Gastrocnemius medialis (tissue), 4 donors: ENCODE data around the gene RAB44. TPM values are rescaled to one million over a fixed set of nuclear protein-coding genes. Genes with fewer than 3 reads are reported as not detected.

Experiments used
- ATAC-seq, 2 donors: fragments of 150-250 bp; one replicate each; pipeline ENCODE4 v1.9.1; 2016
- DNase-seq, 2 donors: peaks; one replicate each; pipeline ENCODE4 v3.0.0-alpha.2; 2019
- H3K27ac ChIP-seq, 4 donors: fragments of 200-600 bp; sonication (generic); 1 replicate in 1 of 4; 2 replicates in 3 of 4; pipeline ENCODE4 v1.5.1; 2016 to 2018; ENCODE audit warnings: mild to moderate bottlenecking in 2 of 4, moderate library complexity in 1 of 4
- H3K27me3 ChIP-seq, 3 donors: fragments of 200-600 bp; sonication (generic) in 2 of 3; 1 replicate in 1 of 3; 2 replicates in 2 of 3; pipeline versions ENCODE4 v1.5.1 to v1.6.0; 2016 to 2019; ENCODE audit warnings: mild to moderate bottlenecking in 1 of 3, moderate library complexity in 1 of 3
- H3K36me3 ChIP-seq, 2 donors: fragments of 200-600 bp; sonication (generic) in 1 of 2; one replicate each; pipeline ENCODE4 v1.5.1; 2017 to 2018
- H3K4me1 ChIP-seq, 2 donors: fragments of 200-600 bp; sonication (generic) in 1 of 2; one replicate each; pipeline ENCODE4 v1.5.1; 2016 to 2017; ENCODE audit warnings: mild to moderate bottlenecking in 2 of 2
- H3K4me3 ChIP-seq, 4 donors: fragments of 200-600 bp; sonication (generic) in 3 of 4; 1 replicate in 1 of 4; 2 replicates in 3 of 4; pipeline ENCODE4 v1.5.1; 2016 to 2019; ENCODE audit warnings: mild to moderate bottlenecking in 2 of 4
- H3K9me3 ChIP-seq, 3 donors: fragments of 200-600 bp; sonication (generic) in 2 of 3; 1 replicate in 1 of 3; 2 replicates in 2 of 3; pipeline ENCODE4 v1.5.1; 2016 to 2019
- POLR2A ChIP-seq, 2 donors: fragments of 450-650 bp; IDR thresholded peaks; one replicate each; pipeline ENCODE4 v1.6.1; 2017; ENCODE audit warnings: antibody characterized with exemption in 2 of 2, mild to moderate bottlenecking in 2 of 2, moderate library complexity in 2 of 2
- in situ Hi-C, 4 donors: fragments of 200-750 bp; cut with MboI; loops; one replicate each; pipeline versions ENCODE4 v1.15.0 to v1.8.0; 2017; ENCODE audit warnings: low sequenced_read_pairs in 4 of 4
- intact Hi-C: fragments of 100-400 bp; cut with DNase I; formaldehyde crosslinking; loops from one replicate; pipeline ENCODE4 v1.15.1; 2023; ENCODE audit warnings: low total_unique reads
- total RNA-seq, 4 donors: library from RNA; depleted of rRNA; stranded (reverse); fragments of >200 nt; gene quantifications; one replicate each; pipeline versions ENCODE4 v1.1.0 to v1.2.3, GENCODE V29; 2016
- TF ChIP-seq, protein P1 (sequence below), 5 experiments: fragments of 450-650 bp in 3 of 5; fragments of 200-600 bp in 2 of 5; sonication (generic) in 2 of 5; IDR thresholded peaks in 4 of 5; conservative IDR thresholded peaks in 1 of 5; 1 replicate in 4 of 5; 2 replicates in 1 of 5; pipeline ENCODE4 v1.5.1; 2016 to 2019; ENCODE audit warnings: antibody characterized with exemption in 5 of 5, mild to moderate bottlenecking in 3 of 5, moderate library complexity in 3 of 5

The RAB44 gene
- total RNA-seq, 4 donors from 2014 or later, result 0.09 TPM; not detected in 3

DNA sequence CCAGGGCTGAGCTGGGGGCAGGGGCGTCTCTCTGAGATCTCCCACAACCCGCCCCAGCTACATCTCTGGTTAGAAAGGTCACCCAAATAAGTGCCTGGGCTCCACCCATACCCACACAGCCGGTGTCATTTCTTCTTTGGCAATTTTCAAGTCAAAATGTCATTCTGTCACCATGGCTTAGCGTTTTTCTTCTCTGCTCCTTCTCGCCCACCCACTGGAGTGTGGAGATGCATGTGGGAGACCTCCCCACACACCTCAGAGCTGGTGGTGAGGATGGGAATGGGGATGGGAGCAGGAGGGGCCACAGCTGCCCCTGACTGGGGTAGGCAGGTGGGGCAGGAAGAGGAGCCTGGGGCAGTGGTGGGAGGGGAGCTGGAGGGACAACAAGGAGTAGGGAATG lies 78.5 kb downstream of the RAB44 start:
- DNase-seq (no peak), ATAC-seq (no peak)
- in situ Hi-C loops (no loop called here), intact Hi-C loops (no loop called here)
- H3K27ac ChIP-seq, result no peak overlapping the region
- H3K4me1 ChIP-seq, result no peaks in the 10 kb centered on the region
- no peak overlapping the region for H3K4me3 ChIP-seq
- H3K27me3 ChIP-seq, result peaks cover 0 to 3% (median 0%) of the 10 kb centered on the region in 3 donors
- no peaks in the 10 kb centered on the region for H3K9me3 ChIP-seq
- TF ChIP-seq, protein P1, sequence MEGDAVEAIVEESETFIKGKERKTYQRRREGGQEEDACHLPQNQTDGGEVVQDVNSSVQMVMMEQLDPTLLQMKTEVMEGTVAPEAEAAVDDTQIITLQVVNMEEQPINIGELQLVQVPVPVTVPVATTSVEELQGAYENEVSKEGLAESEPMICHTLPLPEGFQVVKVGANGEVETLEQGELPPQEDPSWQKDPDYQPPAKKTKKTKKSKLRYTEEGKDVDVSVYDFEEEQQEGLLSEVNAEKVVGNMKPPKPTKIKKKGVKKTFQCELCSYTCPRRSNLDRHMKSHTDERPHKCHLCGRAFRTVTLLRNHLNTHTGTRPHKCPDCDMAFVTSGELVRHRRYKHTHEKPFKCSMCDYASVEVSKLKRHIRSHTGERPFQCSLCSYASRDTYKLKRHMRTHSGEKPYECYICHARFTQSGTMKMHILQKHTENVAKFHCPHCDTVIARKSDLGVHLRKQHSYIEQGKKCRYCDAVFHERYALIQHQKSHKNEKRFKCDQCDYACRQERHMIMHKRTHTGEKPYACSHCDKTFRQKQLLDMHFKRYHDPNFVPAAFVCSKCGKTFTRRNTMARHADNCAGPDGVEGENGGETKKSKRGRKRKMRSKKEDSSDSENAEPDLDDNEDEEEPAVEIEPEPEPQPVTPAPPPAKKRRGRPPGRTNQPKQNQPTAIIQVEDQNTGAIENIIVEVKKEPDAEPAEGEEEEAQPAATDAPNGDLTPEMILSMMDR (IDR thresholded peaks at IDR 0.05 in 4 of 5, conservative IDR thresholded peaks at IDR 0.05 in 1 of 5), result no peak
- TF ChIP-seq POLR2A (IDR thresholded peaks at IDR 0.05), result no peak
- H3K36me3 ChIP-seq, result no peaks in the 10 kb centered on the region

DNA sequence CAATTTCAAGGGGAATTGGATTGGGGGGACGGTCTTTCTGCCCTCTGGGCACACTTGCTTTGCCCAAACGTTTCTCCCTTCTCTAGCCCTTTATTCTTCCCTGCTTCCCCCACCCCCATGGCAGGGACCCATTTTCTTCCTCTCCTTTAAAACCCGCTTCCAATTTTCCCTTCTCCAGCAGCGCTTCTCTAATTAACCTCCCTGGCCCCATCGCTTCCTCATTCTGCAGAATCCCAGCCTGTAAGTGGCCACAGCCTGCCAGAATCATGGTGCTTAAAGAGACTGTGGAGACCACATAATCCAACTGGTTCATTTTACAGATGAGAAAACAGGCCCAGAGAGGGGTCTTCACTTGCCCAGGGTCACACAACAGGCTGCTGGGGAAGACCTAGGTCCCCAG lies 80.2 kb downstream of the RAB44 start:
- ATAC-seq (no peak), DNase-seq (no peak)
- intact Hi-C loops, result no loop called here
- no peaks in the 10 kb centered on the region for H3K36me3 ChIP-seq
- H3K9me3 ChIP-seq, result no peaks in the 10 kb centered on the region
- H3K27ac ChIP-seq, result no peak overlapping the region
- no peak for TF ChIP-seq POLR2A (IDR thresholded peaks at IDR 0.05)
- TF ChIP-seq, protein P1 (IDR thresholded peaks at IDR 0.05 in 4 of 5, conservative IDR thresholded peaks at IDR 0.05 in 1 of 5), result no peak
- no peak overlapping the region for H3K4me3 ChIP-seq
- H3K4me1 ChIP-seq, result no peaks in the 10 kb centered on the region
- H3K27me3 ChIP-seq, result peaks cover 0 to 3% (median 0%) of the 10 kb centered on the region in 3 donors
- in situ Hi-C loops, result no loop called here

DNA sequence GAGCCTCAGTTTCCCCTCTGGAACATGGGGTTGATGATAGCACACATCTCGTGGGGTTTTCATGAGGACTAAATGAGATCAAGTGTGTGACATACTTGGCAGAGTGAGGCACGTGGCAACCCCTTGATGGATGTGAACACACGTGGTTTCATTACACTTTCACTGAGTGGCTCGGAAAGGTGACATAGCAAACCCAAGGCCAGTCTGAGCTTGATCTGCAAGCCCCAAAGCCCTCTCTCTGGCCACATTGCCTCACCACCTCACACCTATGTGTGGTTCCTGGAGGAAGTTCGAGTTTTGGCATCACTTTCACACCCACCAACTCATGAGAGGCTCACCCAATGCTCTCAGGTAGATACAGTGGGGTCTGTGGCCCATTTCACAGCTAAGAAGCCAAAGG lies 81.6 kb downstream of the RAB44 start:
- intact Hi-C loops, result no loop called here
- TF ChIP-seq, protein P1 (IDR thresholded peaks at IDR 0.05 in 4 of 5, conservative IDR thresholded peaks at IDR 0.05 in 1 of 5), result no peak
- TF ChIP-seq POLR2A (IDR thresholded peaks at IDR 0.05), result no peak
- in situ Hi-C loops, result no loop called here
- ATAC-seq, result no peak
- DNase-seq, result no peak
- peaks cover 0 to 3% (median 0%) of the 10 kb centered on the region in 3 donors for H3K27me3 ChIP-seq
- H3K4me1 ChIP-seq, result no peaks in the 10 kb centered on the region
- H3K9me3 ChIP-seq, result no peaks in the 10 kb centered on the region
- H3K36me3 ChIP-seq, result no peaks in the 10 kb centered on the region
- H3K27ac ChIP-seq, result no peak overlapping the region
- no peak overlapping the region for H3K4me3 ChIP-seq

DNA sequence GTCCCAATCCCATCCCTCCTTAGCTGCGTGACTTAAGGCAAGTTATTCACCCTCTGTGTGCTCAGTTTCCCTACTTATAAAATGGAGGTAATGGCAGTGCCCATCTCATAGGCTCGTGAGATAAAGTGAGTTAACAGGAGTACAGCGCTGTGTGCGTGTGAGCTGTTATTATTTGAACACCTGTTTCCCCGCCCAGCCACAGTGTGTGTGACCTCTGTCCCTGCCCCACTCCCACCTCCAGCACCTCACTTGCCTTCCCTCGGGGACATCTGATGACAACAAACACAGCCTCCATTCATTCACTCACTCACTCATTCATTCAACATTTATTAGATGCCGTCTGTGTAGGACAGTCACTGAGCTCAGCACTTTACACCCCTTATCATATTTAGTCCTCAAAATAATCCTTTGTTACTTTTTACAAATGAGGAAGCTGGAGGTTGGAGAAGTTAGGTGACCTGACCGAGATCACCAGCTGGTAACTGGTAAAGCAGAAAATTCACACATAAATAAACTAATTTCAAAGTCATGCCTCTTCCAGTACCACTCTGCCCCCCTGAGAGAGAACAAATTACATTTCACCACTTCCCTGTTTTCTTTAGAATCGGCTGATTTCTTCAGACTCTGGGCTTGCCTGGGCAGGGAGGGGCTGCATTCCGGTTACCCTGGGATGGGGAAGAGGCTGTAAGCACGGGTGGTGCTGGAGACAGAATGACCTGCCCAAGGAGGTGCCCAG lies 83.0 kb downstream of the RAB44 start:
- in situ Hi-C loops, result no loop called here
- no peaks in the 10 kb centered on the region for H3K9me3 ChIP-seq
- ATAC-seq (no peak), DNase-seq (no peak)
- peaks cover 0 to 3% (median 0%) of the 10 kb centered on the region in 3 donors for H3K27me3 ChIP-seq
- intact Hi-C loops, result loop anchor here (5.0 kb wide), 1 partner anchor 37 kb away; no protein-coding TSS in a partner anchor
- TF ChIP-seq, protein P1 (IDR thresholded peaks at IDR 0.05 in 4 of 5, conservative IDR thresholded peaks at IDR 0.05 in 1 of 5), result no peak
- no peak for TF ChIP-seq POLR2A (IDR thresholded peaks at IDR 0.05)
- no peak overlapping the region for H3K4me3 ChIP-seq
- H3K4me1 ChIP-seq, result no peaks in the 10 kb centered on the region
- H3K27ac ChIP-seq, result no peak overlapping the region
- no peaks in the 10 kb centered on the region for H3K36me3 ChIP-seq
